ENCODE measurements around the gene BTNL3. TPM values are rescaled to one million over a fixed set of nuclear protein-coding genes. Genes with fewer than 3 reads are reported as not detected.

The BTNL3 gene
- total and polyA plus RNA-seq, 9 of the 15 experiments (the other 6 are each of a cell fraction or from before 2014, with no cell fraction given), result 0.03 to 0.44 (median 0.04) TPM; not detected in 4

DNA sequence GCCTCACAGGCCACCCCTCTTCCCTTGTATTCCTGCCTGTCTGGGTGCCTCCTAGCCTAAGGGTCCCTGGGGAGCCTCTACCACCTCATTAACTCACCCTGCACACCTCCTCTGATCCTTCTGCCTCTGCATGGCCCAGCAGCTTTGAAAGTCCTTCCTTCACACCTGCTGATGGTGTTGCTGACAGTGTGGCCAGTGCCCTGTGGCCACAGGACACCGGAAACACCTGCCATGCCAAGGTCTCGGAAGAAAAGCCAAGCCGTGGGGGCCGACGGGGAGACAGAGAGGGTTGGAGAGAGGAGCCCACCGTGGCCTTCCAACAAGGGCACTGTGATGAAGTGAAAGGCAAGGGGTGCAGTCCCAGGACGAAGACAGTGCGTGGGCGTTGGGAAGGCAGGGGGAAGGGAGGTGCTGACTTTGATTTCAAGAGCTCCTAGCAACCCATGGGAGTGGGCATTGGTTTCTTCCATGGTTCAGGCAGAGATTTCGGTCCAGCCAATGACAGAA is 55.5 kb downstream of the BTNL3 start (continued):
- TF ChIP-seq, protein P1, sequence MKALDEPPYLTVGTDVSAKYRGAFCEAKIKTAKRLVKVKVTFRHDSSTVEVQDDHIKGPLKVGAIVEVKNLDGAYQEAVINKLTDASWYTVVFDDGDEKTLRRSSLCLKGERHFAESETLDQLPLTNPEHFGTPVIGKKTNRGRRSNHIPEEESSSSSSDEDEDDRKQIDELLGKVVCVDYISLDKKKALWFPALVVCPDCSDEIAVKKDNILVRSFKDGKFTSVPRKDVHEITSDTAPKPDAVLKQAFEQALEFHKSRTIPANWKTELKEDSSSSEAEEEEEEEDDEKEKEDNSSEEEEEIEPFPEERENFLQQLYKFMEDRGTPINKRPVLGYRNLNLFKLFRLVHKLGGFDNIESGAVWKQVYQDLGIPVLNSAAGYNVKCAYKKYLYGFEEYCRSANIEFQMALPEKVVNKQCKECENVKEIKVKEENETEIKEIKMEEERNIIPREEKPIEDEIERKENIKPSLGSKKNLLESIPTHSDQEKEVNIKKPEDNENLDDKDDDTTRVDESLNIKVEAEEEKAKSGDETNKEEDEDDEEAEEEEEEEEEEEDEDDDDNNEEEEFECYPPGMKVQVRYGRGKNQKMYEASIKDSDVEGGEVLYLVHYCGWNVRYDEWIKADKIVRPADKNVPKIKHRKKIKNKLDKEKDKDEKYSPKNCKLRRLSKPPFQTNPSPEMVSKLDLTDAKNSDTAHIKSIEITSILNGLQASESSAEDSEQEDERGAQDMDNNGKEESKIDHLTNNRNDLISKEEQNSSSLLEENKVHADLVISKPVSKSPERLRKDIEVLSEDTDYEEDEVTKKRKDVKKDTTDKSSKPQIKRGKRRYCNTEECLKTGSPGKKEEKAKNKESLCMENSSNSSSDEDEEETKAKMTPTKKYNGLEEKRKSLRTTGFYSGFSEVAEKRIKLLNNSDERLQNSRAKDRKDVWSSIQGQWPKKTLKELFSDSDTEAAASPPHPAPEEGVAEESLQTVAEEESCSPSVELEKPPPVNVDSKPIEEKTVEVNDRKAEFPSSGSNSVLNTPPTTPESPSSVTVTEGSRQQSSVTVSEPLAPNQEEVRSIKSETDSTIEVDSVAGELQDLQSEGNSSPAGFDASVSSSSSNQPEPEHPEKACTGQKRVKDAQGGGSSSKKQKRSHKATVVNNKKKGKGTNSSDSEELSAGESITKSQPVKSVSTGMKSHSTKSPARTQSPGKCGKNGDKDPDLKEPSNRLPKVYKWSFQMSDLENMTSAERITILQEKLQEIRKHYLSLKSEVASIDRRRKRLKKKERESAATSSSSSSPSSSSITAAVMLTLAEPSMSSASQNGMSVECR (CRISPR knock-in tag; IDR thresholded peaks at IDR 0.05), result no peak
- TF ChIP-seq HNRNPLL (IDR thresholded peaks at IDR 0.05; ENCODE audit: low read depth, low read length, poor library complexity, severe bottlenecking) (no peak), POLR2H (tag; IDR thresholded peaks at IDR 0.05; ENCODE audit: low read depth) (no peak), GTF2A2 (tag; IDR thresholded peaks at IDR 0.05) (no peak)
